Tibial nerve (tissue), 4 donors: ENCODE results near the gene RAI14.

ENCODE experiments used
- EP300 ChIP-seq, 2 donors: sonication (generic); formaldehyde crosslinking; IDR thresholded peaks; one replicate each; pipeline ENCODE4 v1.6.1; 2017; ENCODE audit warnings: antibody characterized with exemption in 2 of 2, mild to moderate bottlenecking in 1 of 2
- TF ChIP-seq, protein P1 (sequence below), 5 experiments: fragments of 200-600 bp in 3 of 5; fragments of 450-650 bp in 2 of 5; sonication (generic) in 3 of 5; IDR thresholded peaks; one replicate each; pipeline ENCODE4 v1.5.1; 2016 to 2019; ENCODE audit warnings: antibody characterized with exemption in 5 of 5, mild to moderate bottlenecking in 3 of 5, moderate library complexity in 2 of 5

DNA sequence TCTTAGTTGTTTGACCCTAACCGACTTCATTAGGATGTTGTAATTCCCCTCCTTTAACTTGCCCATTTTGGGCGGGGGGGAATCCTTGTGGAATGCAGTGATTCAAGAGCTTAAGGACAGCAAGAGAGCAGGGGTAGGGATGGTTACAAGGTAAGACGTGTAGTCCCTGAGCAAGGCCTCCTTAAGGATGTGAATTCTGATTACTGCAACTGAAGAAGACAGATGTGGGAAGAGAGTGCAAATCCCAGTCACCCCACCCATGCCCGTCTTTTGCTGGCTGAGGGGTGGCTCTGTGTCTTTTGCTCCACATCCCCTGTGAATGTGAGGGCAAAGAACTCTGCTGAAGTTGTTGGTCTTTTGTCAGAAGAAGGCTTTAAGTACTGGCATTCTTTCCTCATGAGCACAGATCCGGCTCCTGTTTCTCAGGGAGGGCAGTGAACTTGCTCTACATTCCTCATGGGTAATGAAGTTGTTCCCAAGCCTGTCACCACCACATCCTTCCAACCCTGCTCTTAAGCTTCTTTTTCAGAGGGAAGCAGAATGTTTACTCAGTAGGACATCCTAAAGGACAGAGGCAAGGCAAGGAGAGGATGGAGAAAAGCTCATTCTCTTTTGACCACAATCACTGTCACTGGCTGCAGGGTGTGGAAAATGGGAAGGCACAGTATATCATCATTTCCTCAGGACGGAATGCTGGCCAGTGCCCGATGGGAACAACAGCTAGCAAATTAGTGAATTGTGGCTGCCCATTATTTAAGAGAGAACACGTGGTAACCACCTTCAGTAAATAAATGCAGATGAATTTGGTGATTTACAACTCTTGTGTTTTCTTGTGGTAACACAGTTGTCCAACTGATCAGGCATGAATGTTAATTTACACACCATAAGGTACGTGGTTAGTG is 61.5 kb downstream of the RAI14 start:
- TF ChIP-seq EP300 (IDR thresholded peaks at IDR 0.05) = no peak
- TF ChIP-seq, protein P1, sequence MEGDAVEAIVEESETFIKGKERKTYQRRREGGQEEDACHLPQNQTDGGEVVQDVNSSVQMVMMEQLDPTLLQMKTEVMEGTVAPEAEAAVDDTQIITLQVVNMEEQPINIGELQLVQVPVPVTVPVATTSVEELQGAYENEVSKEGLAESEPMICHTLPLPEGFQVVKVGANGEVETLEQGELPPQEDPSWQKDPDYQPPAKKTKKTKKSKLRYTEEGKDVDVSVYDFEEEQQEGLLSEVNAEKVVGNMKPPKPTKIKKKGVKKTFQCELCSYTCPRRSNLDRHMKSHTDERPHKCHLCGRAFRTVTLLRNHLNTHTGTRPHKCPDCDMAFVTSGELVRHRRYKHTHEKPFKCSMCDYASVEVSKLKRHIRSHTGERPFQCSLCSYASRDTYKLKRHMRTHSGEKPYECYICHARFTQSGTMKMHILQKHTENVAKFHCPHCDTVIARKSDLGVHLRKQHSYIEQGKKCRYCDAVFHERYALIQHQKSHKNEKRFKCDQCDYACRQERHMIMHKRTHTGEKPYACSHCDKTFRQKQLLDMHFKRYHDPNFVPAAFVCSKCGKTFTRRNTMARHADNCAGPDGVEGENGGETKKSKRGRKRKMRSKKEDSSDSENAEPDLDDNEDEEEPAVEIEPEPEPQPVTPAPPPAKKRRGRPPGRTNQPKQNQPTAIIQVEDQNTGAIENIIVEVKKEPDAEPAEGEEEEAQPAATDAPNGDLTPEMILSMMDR (IDR thresholded peaks at IDR 0.05) = no peak
